ENCODE data around the gene ZNF124.

ZNF124 gene

GRCh38 chr1:247165674-247166073 lies 6.1 kb downstream of the ZNF124 start:
- H3F3A ChIP-seq (ENCODE audit: insufficient read depth, low read length): no peaks in the 10 kb centered on the region
- no peaks in the 10 kb centered on the region for H3K9me2 ChIP-seq (ENCODE audit: low read depth, low read length)
- no peak overlapping the region for H3K27ac ChIP-seq (ENCODE audit: low read depth, low read length, poor library complexity, severe bottlenecking)
- peaks cover 48% of the 10 kb centered on the region for H3K9me3 ChIP-seq (ENCODE audit: low read length)
- peaks cover 85% of the 10 kb centered on the region for H3K79me2 ChIP-seq (ENCODE audit: insufficient read depth, low read length)
- H2AFZ ChIP-seq (ENCODE audit: low read length): no peak overlapping the region
- H3K9ac ChIP-seq (ENCODE audit: low read length): no peak overlapping the region
- peaks cover 39% of the 10 kb centered on the region for H3K36me3 ChIP-seq (ENCODE audit: insufficient read depth, low read length)
- no peak overlapping the region for H3K4me3 ChIP-seq (ENCODE audit: low read depth, low read length, poor library complexity, severe bottlenecking)
- H3K4me1 ChIP-seq (ENCODE audit: insufficient read depth, low read length, severe bottlenecking): no peaks in the 10 kb centered on the region
- no peaks in the 10 kb centered on the region for H4K20me1 ChIP-seq (ENCODE audit: insufficient read depth, low read length)
- no peak overlapping the region for H3K4me2 ChIP-seq (ENCODE audit: low read length)
- H3K27me3 ChIP-seq (ENCODE audit: insufficient read depth, low read length): no peaks in the 10 kb centered on the region
- TF ChIP-seq, protein P1, sequence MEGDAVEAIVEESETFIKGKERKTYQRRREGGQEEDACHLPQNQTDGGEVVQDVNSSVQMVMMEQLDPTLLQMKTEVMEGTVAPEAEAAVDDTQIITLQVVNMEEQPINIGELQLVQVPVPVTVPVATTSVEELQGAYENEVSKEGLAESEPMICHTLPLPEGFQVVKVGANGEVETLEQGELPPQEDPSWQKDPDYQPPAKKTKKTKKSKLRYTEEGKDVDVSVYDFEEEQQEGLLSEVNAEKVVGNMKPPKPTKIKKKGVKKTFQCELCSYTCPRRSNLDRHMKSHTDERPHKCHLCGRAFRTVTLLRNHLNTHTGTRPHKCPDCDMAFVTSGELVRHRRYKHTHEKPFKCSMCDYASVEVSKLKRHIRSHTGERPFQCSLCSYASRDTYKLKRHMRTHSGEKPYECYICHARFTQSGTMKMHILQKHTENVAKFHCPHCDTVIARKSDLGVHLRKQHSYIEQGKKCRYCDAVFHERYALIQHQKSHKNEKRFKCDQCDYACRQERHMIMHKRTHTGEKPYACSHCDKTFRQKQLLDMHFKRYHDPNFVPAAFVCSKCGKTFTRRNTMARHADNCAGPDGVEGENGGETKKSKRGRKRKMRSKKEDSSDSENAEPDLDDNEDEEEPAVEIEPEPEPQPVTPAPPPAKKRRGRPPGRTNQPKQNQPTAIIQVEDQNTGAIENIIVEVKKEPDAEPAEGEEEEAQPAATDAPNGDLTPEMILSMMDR (IDR thresholded peaks at IDR 0.05; ENCODE audit: low read length): no peak
- no peak for TF ChIP-seq EZH2 (IDR thresholded peaks at IDR 0.05; ENCODE audit: borderline replicate concordance, low read length)

DNA sequence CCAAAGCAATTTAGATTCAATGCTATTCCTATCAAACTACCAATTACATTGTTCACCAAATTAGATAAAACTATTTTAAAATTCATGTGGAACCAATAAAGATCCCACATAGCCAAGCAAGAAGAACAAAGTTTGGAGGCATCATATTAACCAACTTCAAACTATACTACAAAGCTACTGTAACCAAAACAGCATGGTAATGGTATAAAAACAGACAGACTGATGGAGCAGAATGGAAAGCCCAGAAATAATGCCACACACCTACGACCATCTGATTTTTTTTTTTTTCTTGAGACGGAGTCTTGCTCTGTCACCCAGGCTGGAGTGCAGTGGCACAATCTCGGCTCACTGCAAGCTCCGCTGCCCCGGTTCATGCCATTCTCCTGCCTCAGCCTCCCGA lies 7.1 kb downstream of the ZNF124 start:
- Histone ChIP-seq H2AFZ (ENCODE audit: low read length) (no peak overlapping the region), H3K36me3 (ENCODE audit: insufficient read depth, low read length) (peaks cover 46% of the 10 kb centered on the region), H3K27ac (ENCODE audit: low read depth, low read length, poor library complexity, severe bottlenecking) (no peak overlapping the region), H3K27me3 (ENCODE audit: insufficient read depth, low read length) (no peaks in the 10 kb centered on the region), H3K4me1 (ENCODE audit: insufficient read depth, low read length, severe bottlenecking) (no peaks in the 10 kb centered on the region), H3F3A (ENCODE audit: insufficient read depth, low read length) (no peaks in the 10 kb centered on the region), H3K4me3 (ENCODE audit: low read depth, low read length, poor library complexity, severe bottlenecking) (no peak overlapping the region), H3K4me2 (ENCODE audit: low read length) (no peak overlapping the region), H4K20me1 (ENCODE audit: insufficient read depth, low read length) (no peaks in the 10 kb centered on the region), H3K9me3 (ENCODE audit: low read length) (peaks cover 48% of the 10 kb centered on the region), H3K9ac (ENCODE audit: low read length) (no peak overlapping the region), H3K9me2 (ENCODE audit: low read depth, low read length) (no peaks in the 10 kb centered on the region), H3K79me2 (ENCODE audit: insufficient read depth, low read length) (peaks cover 88% of the 10 kb centered on the region)
- TF ChIP-seq, protein P1 (IDR thresholded peaks at IDR 0.05; ENCODE audit: low read length): no peak
- no peak for TF ChIP-seq EZH2 (IDR thresholded peaks at IDR 0.05; ENCODE audit: borderline replicate concordance, low read length)

GRCh38 chr1:247156787-247157232 lies 15.0 kb downstream of the ZNF124 start:
- Histone ChIP-seq H3F3A (ENCODE audit: insufficient read depth, low read length) (no peaks in the 10 kb centered on the region), H3K4me1 (ENCODE audit: insufficient read depth, low read length, severe bottlenecking) (no peaks in the 10 kb centered on the region), H3K9ac (ENCODE audit: low read length) (no peak overlapping the region), H3K9me2 (ENCODE audit: low read depth, low read length) (no peaks in the 10 kb centered on the region), H3K4me2 (ENCODE audit: low read length) (no peak overlapping the region), H3K27ac (ENCODE audit: low read depth, low read length, poor library complexity, severe bottlenecking) (no peak overlapping the region), H3K36me3 (ENCODE audit: insufficient read depth, low read length) (peaks cover 81% of the 10 kb centered on the region), H2AFZ (ENCODE audit: low read length) (no peak overlapping the region), H3K9me3 (ENCODE audit: low read length) (peaks cover 49% of the 10 kb centered on the region), H3K79me2 (ENCODE audit: insufficient read depth, low read length) (peaks cover 14% of the 10 kb centered on the region), H4K20me1 (ENCODE audit: insufficient read depth, low read length) (no peaks in the 10 kb centered on the region), H3K27me3 (ENCODE audit: insufficient read depth, low read length) (no peaks in the 10 kb centered on the region), H3K4me3 (ENCODE audit: low read depth, low read length, poor library complexity, severe bottlenecking) (no peak overlapping the region)
- TF ChIP-seq, protein P1 (IDR thresholded peaks at IDR 0.05; ENCODE audit: low read length): no peak
- no peak for TF ChIP-seq EZH2 (IDR thresholded peaks at IDR 0.05; ENCODE audit: borderline replicate concordance, low read length)

Measured in OCI-LY1 (cell line).